Measurements from ENCODE around the gene ACP5.

Gene ACP5

DNA sequence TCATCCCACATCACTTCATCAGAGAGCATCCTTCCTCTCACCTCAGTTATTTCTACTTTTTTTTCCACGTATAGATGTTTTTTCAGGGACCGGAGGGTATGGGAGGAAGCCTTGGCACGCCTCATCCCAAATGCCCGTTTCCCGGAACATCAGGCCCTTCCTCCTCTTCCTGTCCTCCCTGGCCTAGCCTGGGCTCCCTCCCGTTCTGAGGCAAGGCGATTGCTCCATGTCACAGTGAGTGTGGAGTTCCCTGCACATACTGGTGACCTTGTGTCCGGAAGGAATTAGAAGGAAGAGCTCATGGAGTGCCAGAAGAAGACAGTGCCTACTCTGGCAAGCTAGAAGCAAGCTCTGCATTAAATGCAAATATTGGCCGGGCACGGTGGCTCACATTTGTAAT lies 18.7 kb upstream of the ACP5 start:
- no peak for TF ChIP-seq CTCF (IDR thresholded peaks at IDR 0.05; ENCODE audit: low read depth, low read length, missing control alignments)

GRCh38 chr19:11594084-11594483 lies 16.6 kb upstream of the ACP5 start:
- in situ Hi-C loops (cut with HindIII; ENCODE audit: low sequenced_read_pairs), result no loop called here
- H3K4me3 ChIP-seq (ENCODE audit: low read depth, low read length), result no peak overlapping the region
- no peak for DNase-seq (ENCODE audit: low read depth)
- no peak for TF ChIP-seq CTCF (IDR thresholded peaks at IDR 0.05; ENCODE audit: low read depth, low read length, missing control alignments)

More for the DNA sequence above, 18.7 kb upstream of the ACP5 start:
- DNase-seq (ENCODE audit: low read depth), result no peak
- no peak overlapping the region for H3K4me3 ChIP-seq (ENCODE audit: low read depth, low read length)
- in situ Hi-C loops (cut with HindIII; ENCODE audit: low sequenced_read_pairs), result no loop called here

DNA sequence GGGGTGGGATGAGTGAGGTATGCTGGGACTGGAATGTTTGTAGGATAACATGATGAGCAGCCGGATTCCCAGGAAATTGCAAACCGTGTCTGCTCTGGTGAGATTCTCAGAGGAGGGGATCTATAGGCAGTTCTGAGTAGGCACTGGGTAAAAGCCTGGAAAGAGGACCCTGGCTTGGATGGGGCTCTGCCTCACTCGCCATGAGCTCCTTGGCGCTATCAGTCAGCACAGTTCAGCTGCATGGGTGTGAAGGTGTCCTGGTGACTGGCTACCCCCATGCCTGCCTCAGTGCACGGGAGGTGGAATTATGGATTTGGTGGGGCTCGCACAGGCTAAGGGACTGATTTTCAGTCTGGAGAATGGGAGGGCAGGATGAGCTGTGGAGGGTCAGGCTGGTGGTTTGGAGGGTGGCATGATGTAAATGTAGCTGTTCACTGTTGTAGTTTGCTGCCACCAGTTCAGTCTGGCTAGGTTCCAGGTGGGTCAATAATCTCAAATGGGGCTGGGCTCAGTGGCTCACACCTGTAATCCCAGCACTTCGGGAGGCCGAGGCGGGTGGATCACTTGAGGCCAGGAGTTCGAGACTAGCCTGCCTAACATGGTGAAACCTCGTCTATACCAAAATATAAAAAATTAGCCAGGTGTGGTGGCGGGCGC lies 10.7 kb upstream of the ACP5 start:
- DNase-seq (ENCODE audit: low read depth), result no peak
- H3K4me3 ChIP-seq (ENCODE audit: low read depth, low read length), result no peak overlapping the region
- in situ Hi-C loops (cut with HindIII; ENCODE audit: low sequenced_read_pairs), result no loop called here
- TF ChIP-seq CTCF (IDR thresholded peaks at IDR 0.05; ENCODE audit: low read depth, low read length, missing control alignments), result no peak

- H3K4me3 ChIP-seq (ENCODE audit: low read depth, low read length), result no peak overlapping the region
- peak; percentile 90 for TF ChIP-seq CTCF (IDR thresholded peaks at IDR 0.05; ENCODE audit: low read depth, low read length, missing control alignments)
- in situ Hi-C loops (cut with HindIII; ENCODE audit: low sequenced_read_pairs), result no loop called here
- DNase-seq (ENCODE audit: low read depth), result peak; percentile 41
Measured at GRCh38 chr19:11587302-11587974, 10.0 kb upstream of the ACP5 start.

DNA sequence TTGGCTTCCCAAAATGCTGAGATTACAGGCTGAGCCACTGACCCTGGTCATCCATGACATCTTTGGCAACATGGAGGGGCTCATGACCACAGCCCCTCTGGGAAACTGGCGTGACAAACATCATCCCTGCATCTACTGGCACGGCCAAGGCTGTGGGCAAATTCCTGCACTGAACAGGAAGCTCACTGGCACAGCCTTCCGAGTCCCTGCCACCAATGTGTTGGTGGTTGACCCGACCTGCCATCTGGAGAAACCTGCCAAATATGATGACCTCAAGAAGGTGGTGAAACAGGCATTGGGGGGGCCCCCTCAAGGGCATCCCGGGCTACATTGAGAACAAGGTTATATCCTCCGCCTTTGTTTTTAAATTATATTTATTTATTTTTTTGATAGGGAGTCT lies 8.9 kb upstream of the ACP5 start:
- no peak overlapping the region for H3K4me3 ChIP-seq (ENCODE audit: low read depth, low read length)
- DNase-seq (ENCODE audit: low read depth), result no peak
- TF ChIP-seq CTCF (IDR thresholded peaks at IDR 0.05; ENCODE audit: low read depth, low read length, missing control alignments), result no peak
- in situ Hi-C loops (cut with HindIII; ENCODE audit: low sequenced_read_pairs), result no loop called here

- DNase-seq (ENCODE audit: low read depth), result no peak
- in situ Hi-C loops (cut with HindIII; ENCODE audit: low sequenced_read_pairs), result no loop called here
- no peak for TF ChIP-seq CTCF (IDR thresholded peaks at IDR 0.05; ENCODE audit: low read depth, low read length, missing control alignments)
- H3K4me3 ChIP-seq (ENCODE audit: low read depth, low read length), result no peak overlapping the region
Measured at GRCh38 chr19:11581740-11582139, 4.3 kb upstream of the ACP5 start.

Data from astrocyte of the cerebellum (primary cell).